Activated CD8-positive, alpha-beta T cell treated with anti-CD3 and anti-CD28 coated beads for 36 hours (primary cell): ENCODE data around the gene MALSU1. TPM values are rescaled to one million over a fixed set of nuclear protein-coding genes. Genes with fewer than 3 reads are reported as not detected.
"Not testable (repeated sequence)": the region's sequence is repeated elsewhere in the genome, so short reads cannot be mapped to it uniquely, and the experiment has no call there.

Experiments
- ATAC-seq: fragments of 200-7000 bp; cut with Tn5 transposase; one replicate; pipeline ENCODE4 v1.10.0; 2021; ENCODE audit warnings: mild to moderate bottlenecking, moderate library complexity
- CTCF ChIA-PET: fragments of 350-600 bp; sonication (Branson Sonifier 250); formaldehyde crosslinking; loops from one replicate; lab custom pipeline; 2021; ENCODE audit warnings: antibody characterized with exemption; lab: Charles Lee
- POLR2A ChIA-PET: fragments of 350-600 bp; sonication (Branson Sonifier 250); formaldehyde crosslinking; loops from one replicate; lab custom pipeline; 2021; ENCODE audit warnings: antibody characterized with exemption; lab: Charles Lee
- DNase-seq: peaks from one replicate; pipeline ENCODE4 v3.0.0-alpha.2; 2020
- H3K27ac Mint-ChIP-seq: one replicate; pipeline ENCODE4 v1.8.0; 2021; ENCODE audit warnings: mild to moderate bottlenecking, mixed read lengths
- H3K27me3 Mint-ChIP-seq: one replicate; pipeline ENCODE4 v1.8.0; 2021; ENCODE audit warnings: mixed read lengths
- H3K36me3 Mint-ChIP-seq: one replicate; pipeline ENCODE4 v1.8.0; 2021; ENCODE audit warnings: low read depth, mixed read lengths
- H3K4me1 Mint-ChIP-seq: one replicate; pipeline ENCODE4 v1.8.0; 2021; ENCODE audit warnings: low read depth, mixed read lengths
- H3K4me3 Mint-ChIP-seq: one replicate; pipeline ENCODE4 v1.8.0; 2021; ENCODE audit warnings: mild to moderate bottlenecking, moderate library complexity, mixed read lengths
- H3K9me3 Mint-ChIP-seq: one replicate; pipeline ENCODE4 v1.8.0; 2021; ENCODE audit warnings: mixed read lengths
- intact Hi-C: fragments of 100-400 bp; cut with micrococcal nuclease; formaldehyde crosslinking; loops from one replicate; pipeline ENCODE4 v1.10.0; 2022
- total RNA-seq, 2 experiments: library from RNA; stranded (reverse); gene quantifications; one replicate each; pipeline ENCODE4 v1.2.3, GENCODE V29; 2021
- TF ChIP-seq, protein P1 (sequence below): fragments of 200-600 bp; IDR thresholded peaks from one replicate; pipeline ENCODE4 v1.8.0; 2022; ENCODE audit warnings: antibody characterized with exemption, mild to moderate bottlenecking

The MALSU1 gene
- total RNA-seq, 2 experiments from 2014 or later: 99.1 to 101 TPM

GRCh38 chr7:23306936-23307521 lies 7.9 kb downstream of the MALSU1 start:
- CTCF ChIA-PET: no interaction called here
- Mint-ChIP-seq H3K4me1 (peaks cover 51% of the 10 kb centered on the region), H3K27me3 (no peaks in the 10 kb centered on the region), H3K27ac (peak overlapping the region; percentile 41), H3K36me3 (peaks cover 56% of the 10 kb centered on the region), H3K9me3 (no peaks in the 10 kb centered on the region), H3K4me3 (no peak overlapping the region)
- TF ChIP-seq, protein P1, sequence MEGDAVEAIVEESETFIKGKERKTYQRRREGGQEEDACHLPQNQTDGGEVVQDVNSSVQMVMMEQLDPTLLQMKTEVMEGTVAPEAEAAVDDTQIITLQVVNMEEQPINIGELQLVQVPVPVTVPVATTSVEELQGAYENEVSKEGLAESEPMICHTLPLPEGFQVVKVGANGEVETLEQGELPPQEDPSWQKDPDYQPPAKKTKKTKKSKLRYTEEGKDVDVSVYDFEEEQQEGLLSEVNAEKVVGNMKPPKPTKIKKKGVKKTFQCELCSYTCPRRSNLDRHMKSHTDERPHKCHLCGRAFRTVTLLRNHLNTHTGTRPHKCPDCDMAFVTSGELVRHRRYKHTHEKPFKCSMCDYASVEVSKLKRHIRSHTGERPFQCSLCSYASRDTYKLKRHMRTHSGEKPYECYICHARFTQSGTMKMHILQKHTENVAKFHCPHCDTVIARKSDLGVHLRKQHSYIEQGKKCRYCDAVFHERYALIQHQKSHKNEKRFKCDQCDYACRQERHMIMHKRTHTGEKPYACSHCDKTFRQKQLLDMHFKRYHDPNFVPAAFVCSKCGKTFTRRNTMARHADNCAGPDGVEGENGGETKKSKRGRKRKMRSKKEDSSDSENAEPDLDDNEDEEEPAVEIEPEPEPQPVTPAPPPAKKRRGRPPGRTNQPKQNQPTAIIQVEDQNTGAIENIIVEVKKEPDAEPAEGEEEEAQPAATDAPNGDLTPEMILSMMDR: no peak
- ATAC-seq: peak; percentile 37
- POLR2A ChIA-PET: no interaction called here
- DNase-seq: no peak
- intact Hi-C loops: no loop called here

GRCh38 chr7:23308754-23309153 lies 9.6 kb downstream of the MALSU1 start:
- no peak overlapping the region for H3K4me3 Mint-ChIP-seq
- CTCF ChIA-PET: interaction anchor here (1.5 kb wide), 1 partner anchor 32 kb away, joined by 4 read pairs; no protein-coding TSS in a partner anchor

DNA sequence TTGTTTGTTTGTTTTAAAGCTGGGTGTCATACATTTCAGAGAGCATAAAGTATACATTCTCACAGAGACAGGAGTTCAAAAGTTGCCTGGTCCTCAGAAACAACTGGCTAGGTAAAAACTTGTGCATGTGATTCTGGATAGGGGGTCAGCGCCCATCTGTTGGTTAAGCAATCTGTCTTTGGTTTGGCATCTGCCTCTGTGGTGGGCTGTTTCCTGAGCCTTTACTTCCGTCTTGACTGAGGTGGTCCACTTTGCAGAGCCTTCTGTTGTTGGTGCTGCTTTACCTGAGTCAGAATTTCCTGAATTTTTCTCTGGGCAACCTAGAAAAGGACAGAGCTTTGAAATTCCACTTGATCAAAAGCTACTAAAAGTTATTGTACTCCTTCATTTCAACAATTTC lies 13.0 kb downstream of the MALSU1 start:
- CTCF ChIA-PET: interaction anchor here (2.1 kb wide), 1 partner anchor 39 kb away, joined by 10 read pairs; no protein-coding TSS in a partner anchor
- H3K4me3 Mint-ChIP-seq, ATAC-seq, H3K9me3 Mint-ChIP-seq, H3K27me3 Mint-ChIP-seq, intact Hi-C loops, DNase-seq: not testable (repeated sequence)
- Mint-ChIP-seq H3K27ac (peak overlapping the region; percentile 30), H3K36me3 (peaks cover 18% of the 10 kb centered on the region), H3K4me1 (peaks cover 25% of the 10 kb centered on the region)
- POLR2A ChIA-PET: interaction anchor here (1.1 to 1.2 kb wide), 2 partner anchors 12 to 35 kb away, joined by 4 read pairs; no protein-coding TSS in a partner anchor

More at GRCh38 chr7:23308754-23309153, 9.6 kb downstream of the MALSU1 start:
- H3K27ac Mint-ChIP-seq: no peak overlapping the region
- peaks cover 44% of the 10 kb centered on the region for H3K36me3 Mint-ChIP-seq
- DNase-seq (no peak), ATAC-seq (no peak)
- POLR2A ChIA-PET: no interaction called here
- no peaks in the 10 kb centered on the region for H3K27me3 Mint-ChIP-seq
- H3K4me1 Mint-ChIP-seq: peaks cover 42% of the 10 kb centered on the region
- no peaks in the 10 kb centered on the region for H3K9me3 Mint-ChIP-seq
- TF ChIP-seq, protein P1: no peak
- intact Hi-C loops: no loop called here

DNA sequence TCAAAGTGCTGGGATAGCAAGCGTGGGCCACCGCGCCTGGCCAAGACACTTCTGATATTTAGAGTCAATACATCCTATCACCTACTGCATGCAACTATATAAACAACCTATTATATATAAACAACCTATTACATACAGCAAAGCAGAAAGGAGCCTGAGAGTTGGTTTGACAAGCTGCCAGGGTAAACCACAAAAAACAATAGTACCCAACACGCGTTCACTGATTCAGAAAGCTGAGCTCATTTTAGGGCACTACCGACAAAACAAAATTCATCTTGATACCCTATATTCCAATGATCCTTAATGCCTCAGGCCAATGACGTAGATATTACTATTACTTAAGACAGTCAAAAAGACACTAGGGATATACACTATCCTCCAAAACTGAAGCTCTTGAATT lies 16.2 kb downstream of the MALSU1 start:
- intact Hi-C loops: no loop called here
- Mint-ChIP-seq H3K27me3 (peaks cover 7% of the 10 kb centered on the region), H3K4me1 (peaks cover 19% of the 10 kb centered on the region), H3K36me3 (peaks cover 3% of the 10 kb centered on the region), H3K4me3 (no peak overlapping the region), H3K9me3 (no peaks in the 10 kb centered on the region), H3K27ac (no peak overlapping the region)
- no peak for DNase-seq
- no peak for ATAC-seq
- CTCF ChIA-PET: interaction anchor here (1.0 to 2.1 kb wide), 2 partner anchors 28 to 36 kb away, joined by 3 to 4 read pairs; no protein-coding TSS in a partner anchor
- POLR2A ChIA-PET: no interaction called here
- TF ChIP-seq, protein P1: no peak

- DNase-seq (no peak), ATAC-seq (no peak)
- TF ChIP-seq, protein P1: no peak
- H3K36me3 Mint-ChIP-seq: no peaks in the 10 kb centered on the region
- H3K4me3 Mint-ChIP-seq: no peak overlapping the region
- intact Hi-C loops: no loop called here
- H3K27ac Mint-ChIP-seq: no peak overlapping the region
- H3K9me3 Mint-ChIP-seq: no peaks in the 10 kb centered on the region
- ChIA-PET CTCF (interaction anchor here (2.1 kb wide), 1 partner anchor 21 kb away, joined by 6 read pairs; no protein-coding TSS in a partner anchor), POLR2A (no interaction called here)
- H3K4me1 Mint-ChIP-seq: no peaks in the 10 kb centered on the region
- no peaks in the 10 kb centered on the region for H3K27me3 Mint-ChIP-seq
Measured at GRCh38 chr7:23331132-23331531, 32.0 kb downstream of the MALSU1 start.
